Colonic mucosa (tissue), 4 donors: Measurements from ENCODE around the gene TRPT1. TPM values are rescaled to one million over a fixed set of nuclear protein-coding genes. Genes with fewer than 3 reads are reported as not detected.

Source experiments
- DNase-seq: peaks from one replicate; pipeline ENCODE4 v3.0.0-alpha.2; 2020
- H3K27ac ChIP-seq: fragments of 200-600 bp; one replicate; pipeline ENCODE4 v1.8.0; 2021
- H3K27me3 ChIP-seq: fragments of 200-600 bp; one replicate; pipeline ENCODE4 v1.8.0; 2021
- H3K36me3 ChIP-seq: fragments of 200-600 bp; one replicate; pipeline ENCODE4 v1.8.0; 2021
- H3K4me1 ChIP-seq: fragments of 200-600 bp; one replicate; pipeline ENCODE4 v1.8.0; 2021; ENCODE audit warnings: mild to moderate bottlenecking
- H3K4me3 ChIP-seq: fragments of 200-600 bp; one replicate; pipeline ENCODE4 v1.8.0; 2021
- H3K9ac ChIP-seq, 2 donors: one replicate each; pipeline ENCODE4 v1.7.0; 2013; ENCODE audit warnings: control low read depth in 2 of 2, low read depth in 2 of 2, low read length in 2 of 2
- H3K9me3 ChIP-seq: fragments of 200-600 bp; one replicate; pipeline ENCODE4 v1.8.0; 2021
- CTCF ChIP-seq: fragments of 200-600 bp; IDR thresholded peaks from one replicate; pipeline ENCODE4 v1.8.0; 2022; ENCODE audit warnings: antibody characterized with exemption, mild to moderate bottlenecking
- intact Hi-C: fragments of 100-400 bp; cut with DNase I; formaldehyde crosslinking; loops from one replicate; pipeline ENCODE4 v1.14.1; 2022
- total RNA-seq, 2 donors: library from RNA; stranded (reverse); fragmentation: NEBNext Ultra II Directional in 1 of 2; extraction: Animal tissue kit (Norgen Biotek cat#: 25700) in 1 of 2; gene quantifications; one replicate each; pipeline ENCODE4 v1.2.1, GENCODE V29; 2021
- donor health status: healthy.
- donor health status: DM: no; HTN: no; CAD: no.
- donor health status: DM: no; HTN: no; CAD: no.

Gene TRPT1
- total RNA-seq, 2 donors from 2014 or later, result 52.3 to 63.6 TPM

GRCh38 chr11:64219755-64220154, 6.2 kb downstream of the TRPT1 start:
- Histone ChIP-seq H3K4me3 (no peak overlapping the region), H3K27ac (no peak overlapping the region), H3K27me3 (no peaks in the 10 kb centered on the region), H3K4me1 (peaks cover under 1% of the 10 kb centered on the region), H3K9me3 (no peaks in the 10 kb centered on the region), H3K9ac (no peak overlapping the region), H3K36me3 (no peaks in the 10 kb centered on the region)
- intact Hi-C loops, result no loop called here
- TF ChIP-seq CTCF, result no peak
- DNase-seq, result no peak

- H3K9ac ChIP-seq, result no peak overlapping the region
These were observed 6.7 kb downstream of the TRPT1 start for GRCh38 chr11:64219354-64219684.

GRCh38 chr11:64218628-64219353, 7.2 kb downstream of the TRPT1 start:
- Histone ChIP-seq H3K4me1 (no peaks in the 10 kb centered on the region), H3K36me3 (no peaks in the 10 kb centered on the region), H3K4me3 (no peak overlapping the region), H3K27me3 (no peaks in the 10 kb centered on the region), H3K9me3 (no peaks in the 10 kb centered on the region), H3K9ac (no peak overlapping the region), H3K27ac (no peak overlapping the region)
- DNase-seq, result no peak
- intact Hi-C loops, result no loop called here
- TF ChIP-seq CTCF, result no peak

More at GRCh38 chr11:64219354-64219684, 6.7 kb downstream of the TRPT1 start:
- intact Hi-C loops, result no loop called here
- H3K27ac ChIP-seq, result no peak overlapping the region
- H3K27me3 ChIP-seq, result no peaks in the 10 kb centered on the region
- no peak for DNase-seq
- no peak overlapping the region for H3K4me3 ChIP-seq
- no peaks in the 10 kb centered on the region for H3K36me3 ChIP-seq
- no peaks in the 10 kb centered on the region for H3K4me1 ChIP-seq
- H3K9me3 ChIP-seq, result no peaks in the 10 kb centered on the region
- no peak for TF ChIP-seq CTCF

GRCh38 chr11:64216879-64217278, 9.1 kb downstream of the TRPT1 start:
- Histone ChIP-seq H3K36me3 (no peaks in the 10 kb centered on the region), H3K9ac (no peak overlapping the region), H3K4me1 (no peaks in the 10 kb centered on the region), H3K27me3 (no peaks in the 10 kb centered on the region), H3K4me3 (no peak overlapping the region), H3K27ac (no peak overlapping the region), H3K9me3 (no peaks in the 10 kb centered on the region)
- DNase-seq, result no peak
- TF ChIP-seq CTCF, result no peak
- intact Hi-C loops, result no loop called here

- intact Hi-C loops, result no loop called here
- peaks cover 5% of the 10 kb centered on the region for H3K4me1 ChIP-seq
- TF ChIP-seq CTCF, result no peak
These were observed 14.7 kb downstream of the TRPT1 start for GRCh38 chr11:64211181-64211872.

More at GRCh38 chr11:64211181-64211872, 14.7 kb downstream of the TRPT1 start:
- Histone ChIP-seq H3K27me3 (no peaks in the 10 kb centered on the region), H3K27ac (no peak overlapping the region), H3K9ac (no peak overlapping the region), H3K4me3 (no peak overlapping the region), H3K36me3 (no peaks in the 10 kb centered on the region), H3K9me3 (no peaks in the 10 kb centered on the region)
- DNase-seq, result no peak
